ENCODE results near the gene COPB1. TPM values are rescaled to one million over a fixed set of nuclear protein-coding genes. Genes with fewer than 3 reads are reported as not detected.
"Not testable (repeated sequence)": the region's sequence is repeated elsewhere in the genome, so short reads cannot be mapped to it uniquely, and the experiment has no call there.

The COPB1 gene
- total RNA-seq, 1 donor: 369 TPM

- DNase-seq (ENCODE audit: low read depth): peak; percentile 37
- TF ChIP-seq, protein P1, sequence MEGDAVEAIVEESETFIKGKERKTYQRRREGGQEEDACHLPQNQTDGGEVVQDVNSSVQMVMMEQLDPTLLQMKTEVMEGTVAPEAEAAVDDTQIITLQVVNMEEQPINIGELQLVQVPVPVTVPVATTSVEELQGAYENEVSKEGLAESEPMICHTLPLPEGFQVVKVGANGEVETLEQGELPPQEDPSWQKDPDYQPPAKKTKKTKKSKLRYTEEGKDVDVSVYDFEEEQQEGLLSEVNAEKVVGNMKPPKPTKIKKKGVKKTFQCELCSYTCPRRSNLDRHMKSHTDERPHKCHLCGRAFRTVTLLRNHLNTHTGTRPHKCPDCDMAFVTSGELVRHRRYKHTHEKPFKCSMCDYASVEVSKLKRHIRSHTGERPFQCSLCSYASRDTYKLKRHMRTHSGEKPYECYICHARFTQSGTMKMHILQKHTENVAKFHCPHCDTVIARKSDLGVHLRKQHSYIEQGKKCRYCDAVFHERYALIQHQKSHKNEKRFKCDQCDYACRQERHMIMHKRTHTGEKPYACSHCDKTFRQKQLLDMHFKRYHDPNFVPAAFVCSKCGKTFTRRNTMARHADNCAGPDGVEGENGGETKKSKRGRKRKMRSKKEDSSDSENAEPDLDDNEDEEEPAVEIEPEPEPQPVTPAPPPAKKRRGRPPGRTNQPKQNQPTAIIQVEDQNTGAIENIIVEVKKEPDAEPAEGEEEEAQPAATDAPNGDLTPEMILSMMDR (IDR thresholded peaks at IDR 0.05; ENCODE audit: insufficient read depth, low read depth, low read length): no peak
- no peak overlapping the region for H3K4me3 ChIP-seq (ENCODE audit: low read depth, low read length)
Observed at GRCh38 chr11:14541192-14541947, 41.8 kb upstream of the COPB1 start.

DNA sequence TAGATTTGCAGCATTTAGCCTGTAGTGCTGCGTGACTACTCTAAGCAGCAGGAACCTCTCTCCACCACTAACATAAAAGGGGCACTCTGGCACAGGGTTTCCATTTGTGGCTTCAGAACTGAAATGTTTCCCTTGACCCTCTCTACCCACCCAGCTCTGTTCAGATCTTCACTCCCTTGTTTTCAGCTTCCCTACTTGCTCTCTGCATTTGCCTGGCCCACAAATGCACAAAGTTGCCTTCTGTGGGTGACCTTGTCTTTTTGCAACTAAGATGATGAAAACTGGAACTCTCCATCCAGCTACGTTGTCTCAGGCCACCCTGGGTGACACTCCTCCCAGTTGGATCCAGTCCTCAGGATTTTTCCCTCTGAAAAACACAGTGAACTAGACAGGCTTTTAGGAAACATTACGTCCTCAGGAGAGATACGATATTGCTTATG lies 40.4 kb upstream of the COPB1 start:
- no peak overlapping the region for H3K4me3 ChIP-seq (ENCODE audit: low read depth, low read length)
- TF ChIP-seq, protein P1 (IDR thresholded peaks at IDR 0.05; ENCODE audit: insufficient read depth, low read depth, low read length): no peak
- DNase-seq (ENCODE audit: low read depth): no peak

- DNase-seq (ENCODE audit: low read depth): no peak
- no peak overlapping the region for H3K4me3 ChIP-seq (ENCODE audit: low read depth, low read length)
- TF ChIP-seq, protein P1 (IDR thresholded peaks at IDR 0.05; ENCODE audit: insufficient read depth, low read depth, low read length): no peak
Observed at GRCh38 chr11:14538926-14539554, 39.4 kb upstream of the COPB1 start.

DNA sequence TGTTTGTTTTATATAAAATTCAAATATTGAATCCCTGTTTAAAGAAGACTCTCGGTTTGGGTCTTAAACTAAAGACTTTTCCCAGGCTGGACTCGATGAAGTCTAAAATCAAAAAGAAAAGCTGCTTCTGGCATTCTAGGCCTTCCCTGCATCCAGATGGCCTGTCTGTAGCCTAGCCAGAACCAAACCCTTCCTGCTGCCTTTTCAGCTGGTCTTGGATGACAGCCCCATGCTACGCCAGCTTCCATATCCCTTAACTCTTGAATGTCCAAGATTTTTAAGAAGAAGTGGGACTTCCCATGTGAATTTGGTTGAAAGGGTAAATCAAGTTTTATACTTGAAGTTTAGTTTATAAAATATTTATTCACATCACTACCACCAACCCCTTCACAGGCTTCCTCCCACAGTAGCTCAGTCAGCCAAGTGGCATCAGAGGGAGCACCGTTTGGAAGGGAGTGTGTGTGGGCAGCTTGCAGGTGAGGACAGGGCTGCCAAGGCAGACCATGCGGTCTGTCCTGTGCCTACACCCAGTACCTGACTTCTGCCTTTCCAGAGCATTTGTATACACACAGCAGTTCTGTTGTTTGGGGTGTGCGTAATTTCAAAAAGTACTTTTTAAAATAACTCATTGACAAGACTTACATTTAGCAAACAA lies 38.8 kb upstream of the COPB1 start:
- no peak for DNase-seq (ENCODE audit: low read depth)
- TF ChIP-seq, protein P1 (IDR thresholded peaks at IDR 0.05; ENCODE audit: insufficient read depth, low read depth, low read length): no peak
- no peak overlapping the region for H3K4me3 ChIP-seq (ENCODE audit: low read depth, low read length)

DNA sequence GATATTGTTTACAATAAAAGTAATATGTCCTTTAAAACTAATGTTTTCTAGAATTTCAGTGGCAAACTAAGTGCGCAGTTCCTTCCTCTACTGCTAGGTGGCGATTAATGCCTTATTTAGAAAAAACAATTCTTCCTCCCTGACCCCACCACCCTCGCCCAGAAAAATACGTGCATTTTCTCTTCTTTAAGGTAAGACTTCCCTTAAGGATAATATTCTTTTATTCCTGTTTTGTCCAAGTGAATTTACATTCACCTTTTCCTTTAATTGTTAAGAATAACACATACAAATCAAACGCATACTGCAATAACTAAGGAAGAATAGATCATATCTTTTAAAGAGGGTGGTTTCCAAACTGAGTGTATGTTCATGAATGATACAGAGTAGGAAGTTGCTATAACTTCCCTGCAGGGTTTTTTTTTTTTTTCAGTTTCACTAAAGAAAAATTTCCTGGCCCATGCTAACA lies 37.6 kb upstream of the COPB1 start:
- H3K4me3 ChIP-seq (ENCODE audit: low read depth, low read length): no peak overlapping the region
- peak; percentile 40 for DNase-seq (ENCODE audit: low read depth)
- TF ChIP-seq, protein P1 (IDR thresholded peaks at IDR 0.05; ENCODE audit: insufficient read depth, low read depth, low read length): peak; percentile 81

DNA sequence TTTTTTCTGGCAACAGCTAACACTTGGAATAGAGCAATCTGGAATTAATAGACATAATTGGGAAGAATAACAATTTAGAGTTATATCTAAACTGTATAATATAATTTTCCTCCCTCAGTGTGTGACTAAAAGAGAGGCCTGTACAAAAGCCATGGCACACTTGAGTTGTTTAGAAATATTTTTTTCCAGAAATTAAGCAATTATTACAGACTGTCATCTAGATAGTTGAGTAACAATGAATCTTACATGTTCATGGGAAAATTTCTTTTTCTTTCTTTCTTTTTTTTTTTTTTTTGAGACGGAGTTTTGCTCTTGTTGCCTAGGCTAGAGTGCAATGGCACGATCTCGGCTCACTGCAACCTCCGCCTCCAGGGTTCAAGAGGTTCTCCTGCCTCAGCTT lies 35.6 kb upstream of the COPB1 start:
- not testable (repeated sequence) for DNase-seq (ENCODE audit: low read depth)

GRCh38 chr11:14529951-14530350 lies 30.3 kb upstream of the COPB1 start:
- TF ChIP-seq, protein P1 (IDR thresholded peaks at IDR 0.05; ENCODE audit: insufficient read depth, low read depth, low read length): no peak
- no peak overlapping the region for H3K4me3 ChIP-seq (ENCODE audit: low read depth, low read length)
- no peak for DNase-seq (ENCODE audit: low read depth)

More for the DNA sequence above, 35.6 kb upstream of the COPB1 start:
- not testable (repeated sequence) for H3K4me3 ChIP-seq (ENCODE audit: low read depth, low read length)
